Measurements from ENCODE around the gene OR14K1. TPM values are rescaled to one million over a fixed set of nuclear protein-coding genes. Genes with fewer than 3 reads are reported as not detected.
A peak's percentile ranks its signal among the peaks of the same experiment; 100 is the strongest.
"Not testable (repeated sequence)": the region's sequence is repeated elsewhere in the genome, so short reads cannot be mapped to it uniquely, and the experiment has no call there.

The OR14K1 gene
- total RNA-seq, 3 donors from 2014 or later (not counting 1 experiment from before 2014, with no cell fraction given): not detected

GRCh38 chr1:247748041-247748440, 9.6 kb downstream of the OR14K1 start, which contains the start of gene OR14A2:
TSS of gene OR14A2 (minus strand) at chr1:247748141.
- Mint-ChIP-seq H3K27ac (no peak within 1 kb of the TSS), H3K9me3 (peaks cover 8 to 15% of the 10 kb centered on the region in 2 donors), H3K36me3 (peaks cover 6% of the 10 kb centered on the region), H3K4me1 (no peaks in the 10 kb centered on the region), H3K27me3 (ENCODE audit: low read depth in 2 of 2) (no peaks in the 10 kb centered on the region), H3K4me3 (no peak within 1 kb of the TSS)
- Histone ChIP-seq H3K36me3 (ENCODE audit: control insufficient read depth, insufficient read depth, low read length) (no peaks in the 10 kb centered on the region), H3K27me3 (ENCODE audit: control insufficient read depth, insufficient read depth, low read length) (no peaks in the 10 kb centered on the region), H3K4me3 (ENCODE audit: low read length) (no peak within 1 kb of the TSS), H3K27ac (ENCODE audit: low read length) (no peak within 1 kb of the TSS), H3K4me1 (ENCODE audit: control insufficient read depth, insufficient read depth, low read length) (no peaks in the 10 kb centered on the region), H3K9me3 (ENCODE audit: control insufficient read depth, insufficient read depth, low read length) (peaks cover 4% of the 10 kb centered on the region)
- no peak for DNase-seq
- ATAC-seq: no peak
- 95% methylated on average over 1 of the region's 2 CpGs for WGBS (ENCODE audit: insufficient coverage)
- TF ChIP-seq CTCF (IDR thresholded peaks at IDR 0.05): no peak
- intact Hi-C loops (cut with micrococcal nuclease): no loop called here

GRCh38 chr1:247749870-247750269, 11.5 kb downstream of the OR14K1 start:
- no peaks in the 10 kb centered on the region for H3K36me3 ChIP-seq (ENCODE audit: control insufficient read depth, insufficient read depth, low read length)
- Mint-ChIP-seq H3K36me3 (peaks cover 6% of the 10 kb centered on the region), H3K27me3 (ENCODE audit: low read depth in 2 of 2) (no peaks in the 10 kb centered on the region), H3K27ac (no peak overlapping the region), H3K4me3 (no peak overlapping the region), H3K9me3 (peaks cover 8 to 12% of the 10 kb centered on the region in 2 donors), H3K4me1 (no peaks in the 10 kb centered on the region)
- intact Hi-C loops (cut with micrococcal nuclease): no loop called here
- no peak overlapping the region for H3K27ac ChIP-seq (ENCODE audit: low read length)
- no peaks in the 10 kb centered on the region for H3K27me3 ChIP-seq (ENCODE audit: control insufficient read depth, insufficient read depth, low read length)
- ATAC-seq (peak in 1 of 3 donors; percentile 35), DNase-seq (no peak)
- no peak for TF ChIP-seq CTCF (IDR thresholded peaks at IDR 0.05)
- no peak overlapping the region for H3K4me3 ChIP-seq (ENCODE audit: low read length)
- H3K9me3 ChIP-seq (ENCODE audit: control insufficient read depth, insufficient read depth, low read length): peaks cover 4% of the 10 kb centered on the region
- 96% methylated on average over 1 of the region's 1 CpG for WGBS (ENCODE audit: insufficient coverage)
- no peaks in the 10 kb centered on the region for H3K4me1 ChIP-seq (ENCODE audit: control insufficient read depth, insufficient read depth, low read length)

- H3K4me3 Mint-ChIP-seq; H3K4me1 Mint-ChIP-seq; H3K4me3 ChIP-seq (ENCODE audit: low read length); H3K9me3 ChIP-seq (ENCODE audit: control insufficient read depth, insufficient read depth, low read length); H3K27ac ChIP-seq (ENCODE audit: low read length); ATAC-seq; H3K27me3 ChIP-seq (ENCODE audit: control insufficient read depth, insufficient read depth, low read length); H3K4me1 ChIP-seq (ENCODE audit: control insufficient read depth, insufficient read depth, low read length); intact Hi-C loops (cut with micrococcal nuclease); H3K36me3 Mint-ChIP-seq; H3K27ac Mint-ChIP-seq; H3K36me3 ChIP-seq (ENCODE audit: control insufficient read depth, insufficient read depth, low read length); DNase-seq; H3K27me3 Mint-ChIP-seq (ENCODE audit: low read depth in 2 of 2): not testable (repeated sequence)
- WGBS (ENCODE audit: insufficient coverage): 100% methylated on average over 1 of the region's 1 CpG
- peaks cover 16 to 20% of the 10 kb centered on the region in 2 donors for H3K9me3 Mint-ChIP-seq
Observed at GRCh38 chr1:247754311-247754710, 15.9 kb downstream of the OR14K1 start.

- Mint-ChIP-seq H3K9me3 (peaks cover 4 to 8% of the 10 kb centered on the region in 2 donors), H3K4me1 (no peaks in the 10 kb centered on the region), H3K4me3 (no peak within 1 kb of the TSS), H3K36me3 (no peaks in the 10 kb centered on the region), H3K27me3 (ENCODE audit: low read depth in 2 of 2) (no peaks in the 10 kb centered on the region), H3K27ac (no peak within 1 kb of the TSS)
- WGBS (ENCODE audit: insufficient coverage): 95% methylated on average over 3 of the region's 3 CpGs
- Histone ChIP-seq H3K36me3 (ENCODE audit: control insufficient read depth, insufficient read depth, low read length) (no peaks in the 10 kb centered on the region), H3K9me3 (ENCODE audit: control insufficient read depth, insufficient read depth, low read length) (no peaks in the 10 kb centered on the region), H3K27ac (ENCODE audit: low read length) (no peak within 1 kb of the TSS), H3K4me3 (ENCODE audit: low read length) (no peak within 1 kb of the TSS), H3K27me3 (ENCODE audit: control insufficient read depth, insufficient read depth, low read length) (no peaks in the 10 kb centered on the region), H3K4me1 (ENCODE audit: control insufficient read depth, insufficient read depth, low read length) (no peaks in the 10 kb centered on the region)
- no peak for TF ChIP-seq CTCF (IDR thresholded peaks at IDR 0.05)
- ATAC-seq: no peak
- intact Hi-C loops (cut with micrococcal nuclease): no loop called here
- no peak for DNase-seq
Observed at GRCh38 chr1:247760456-247760855, 22.0 kb downstream of the OR14K1 start, which contains the start of gene OR1C1. TSS of gene OR1C1 (minus strand) at chr1:247760556. CDS start at chr1:247758406, 2,150 bp downstream.
